Cortex of kidney (tissue), 1 donor: ENCODE measurements around the gene NISCH.

Experiments used
- DNase-seq: peaks from one replicate; lab custom pipeline; 2025; lab: John Stamatoyannopoulos, UW

Gene NISCH

GRCh38 chr3:52472239-52473000 lies 17.0 kb downstream of the NISCH start:
- DNase-seq: no peak

DNA sequence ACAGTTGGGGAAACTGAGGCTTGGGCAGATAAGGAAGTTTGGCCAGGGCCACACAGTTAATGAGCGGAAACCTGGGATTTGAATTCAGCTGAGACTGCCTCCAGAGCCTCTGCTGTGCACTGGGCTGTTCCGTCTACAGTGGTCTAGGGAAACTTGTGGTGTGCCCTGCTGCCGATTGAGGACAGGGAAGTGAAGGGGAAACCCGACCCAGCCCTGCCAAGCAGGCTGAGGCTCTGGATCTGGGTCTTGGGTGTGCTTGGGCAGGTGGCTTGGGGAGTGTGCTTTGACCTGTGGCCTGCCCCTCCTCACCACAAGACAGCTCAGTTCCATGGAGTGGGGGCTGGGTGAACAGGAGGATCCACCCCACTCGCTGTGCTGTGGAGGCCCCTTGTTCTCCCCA lies 17.6 kb downstream of the NISCH start:
- DNase-seq: no peak

DNA sequence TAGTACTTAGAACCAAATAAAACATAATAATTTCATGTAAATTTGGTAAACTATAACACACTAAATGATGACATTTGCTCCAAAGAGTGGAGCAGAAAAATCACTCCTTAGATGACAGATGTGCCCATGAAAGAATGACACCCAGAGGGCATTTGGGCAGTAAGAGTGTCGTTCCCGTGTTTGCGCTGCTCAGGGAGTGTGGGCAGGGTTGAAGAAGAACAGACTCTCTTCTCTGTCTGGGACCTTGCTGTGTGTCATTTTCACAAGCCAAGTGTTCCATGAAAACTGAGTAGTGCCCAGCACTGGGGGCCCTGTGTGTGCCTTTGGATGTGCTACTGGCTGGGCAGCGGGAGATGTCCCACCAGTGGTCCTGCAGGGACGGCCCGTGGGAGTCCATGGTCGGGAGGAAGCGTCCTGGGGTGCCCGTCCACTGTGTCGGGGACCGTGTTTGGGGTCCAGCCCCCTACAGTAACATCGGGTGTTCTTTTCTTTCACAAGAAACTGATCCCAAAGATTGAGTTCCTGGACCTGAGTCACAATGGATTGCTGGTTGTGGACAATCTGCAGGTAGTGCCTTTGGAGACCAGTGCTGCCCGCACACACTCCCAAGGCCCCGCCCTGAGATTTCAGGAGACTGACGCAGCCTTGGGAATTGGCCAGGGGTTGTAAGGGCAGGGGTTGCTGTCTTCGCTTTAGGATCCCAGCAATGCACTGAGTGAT lies 21.8 kb downstream of the NISCH start:
- no peak for DNase-seq

GRCh38 chr3:52477796-52478095 lies 22.3 kb downstream of the NISCH start:
- no peak for DNase-seq

GRCh38 chr3:52479037-52479876 lies 23.9 kb downstream of the NISCH start:
- DNase-seq: no peak

GRCh38 chr3:52479877-52480575 lies 24.6 kb downstream of the NISCH start:
- DNase-seq: no peak

DNA sequence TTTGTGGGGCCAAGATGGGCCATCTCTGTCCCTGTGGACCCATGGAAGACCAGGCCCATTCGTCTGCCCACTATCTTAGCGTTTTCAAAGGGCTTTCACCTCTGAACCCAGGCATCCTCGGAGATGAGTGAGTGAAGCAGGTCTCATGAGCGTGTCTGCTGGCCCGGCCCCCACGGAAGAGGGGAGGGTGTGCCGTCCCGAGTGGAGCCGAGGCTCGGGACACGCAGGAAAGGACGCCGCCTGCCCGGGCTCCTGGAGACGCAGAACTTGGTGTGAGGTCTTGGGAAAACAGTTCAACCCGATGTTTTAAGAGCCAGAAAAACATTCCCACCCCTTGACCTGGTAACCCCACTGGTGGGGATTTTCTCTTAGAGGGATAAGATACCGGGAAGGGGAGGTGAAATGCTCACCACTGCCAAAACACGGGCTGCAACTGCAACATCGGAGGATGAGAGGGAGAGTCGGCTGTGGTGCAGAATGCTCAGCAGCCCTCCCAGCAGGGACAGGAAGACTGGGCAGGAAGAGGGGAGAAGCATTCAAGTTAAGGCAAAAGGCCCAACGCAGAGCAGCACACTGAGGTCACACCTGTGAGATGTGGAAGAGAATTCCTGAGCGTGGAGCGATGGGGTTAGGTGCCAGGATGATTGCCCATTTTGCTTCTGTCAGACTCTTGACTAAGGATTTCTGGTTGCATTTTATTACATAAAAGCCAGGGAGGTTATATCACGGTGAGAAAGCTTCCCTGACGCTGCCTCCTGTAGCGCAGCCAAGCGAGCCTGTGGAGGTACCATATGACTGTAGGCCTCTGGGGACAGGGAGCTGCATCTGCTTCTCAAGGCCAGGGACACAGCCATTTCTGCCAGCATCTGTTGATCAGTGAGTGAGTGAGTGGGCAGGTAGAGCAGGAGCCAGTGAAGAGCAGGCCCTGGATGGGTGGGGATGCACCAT lies 25.6 kb downstream of the NISCH start:
- DNase-seq: no peak

DNA sequence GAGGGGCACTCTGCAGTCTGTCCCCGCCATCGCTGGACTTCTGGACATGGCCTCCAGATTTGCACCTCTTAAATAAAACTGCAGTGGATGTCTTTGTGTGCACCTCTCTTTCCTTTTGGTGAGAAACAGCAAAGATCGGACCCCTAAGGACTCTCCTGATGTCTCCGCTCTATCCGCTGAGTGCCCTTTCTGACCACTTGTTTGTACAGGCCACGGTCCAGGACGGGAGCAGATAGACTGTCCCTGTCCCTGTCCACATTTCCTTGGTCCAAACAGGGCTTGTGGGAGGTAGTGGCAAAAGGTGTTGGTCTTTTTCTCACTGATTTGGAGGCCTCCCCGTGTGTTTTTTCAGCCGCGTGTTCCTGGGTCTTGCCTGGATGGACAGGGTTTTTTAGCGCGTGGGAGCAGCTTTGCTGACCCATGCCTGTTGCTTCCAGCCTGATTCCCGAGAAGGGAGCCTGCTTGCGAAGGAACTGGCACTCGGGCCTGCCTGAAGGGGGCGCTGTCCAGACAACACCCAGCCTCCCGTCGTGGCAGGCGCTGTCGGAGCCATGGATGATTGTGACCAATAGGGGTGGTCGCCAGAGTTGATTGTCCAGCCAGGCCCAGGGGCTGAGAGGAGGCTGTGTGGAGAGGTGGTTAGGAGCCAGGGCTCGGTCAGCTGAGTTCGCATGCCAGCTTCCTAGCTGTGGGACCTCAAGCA lies 26.6 kb downstream of the NISCH start:
- no peak for DNase-seq

DNA sequence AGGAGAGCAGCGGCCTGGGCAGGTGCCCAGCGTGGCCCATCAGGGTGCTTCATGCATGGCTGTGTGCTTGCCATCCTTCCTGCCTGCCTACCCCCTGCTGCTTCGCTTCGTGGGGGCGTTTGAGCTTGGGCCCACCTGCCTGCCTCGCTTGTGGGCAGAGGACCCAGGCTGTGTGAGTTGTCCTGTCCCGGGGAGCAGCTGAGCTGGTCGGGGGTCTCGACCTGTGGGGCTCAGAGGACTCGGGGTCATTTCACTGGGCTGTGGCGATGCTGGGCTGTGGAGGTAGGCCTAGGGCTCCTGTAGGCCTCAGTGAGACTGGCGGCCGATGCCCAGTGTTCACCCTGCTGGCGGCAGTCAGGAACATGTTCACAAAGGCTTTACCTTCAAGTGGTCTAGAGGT lies 27.7 kb downstream of the NISCH start:
- DNase-seq: no peak

DNA sequence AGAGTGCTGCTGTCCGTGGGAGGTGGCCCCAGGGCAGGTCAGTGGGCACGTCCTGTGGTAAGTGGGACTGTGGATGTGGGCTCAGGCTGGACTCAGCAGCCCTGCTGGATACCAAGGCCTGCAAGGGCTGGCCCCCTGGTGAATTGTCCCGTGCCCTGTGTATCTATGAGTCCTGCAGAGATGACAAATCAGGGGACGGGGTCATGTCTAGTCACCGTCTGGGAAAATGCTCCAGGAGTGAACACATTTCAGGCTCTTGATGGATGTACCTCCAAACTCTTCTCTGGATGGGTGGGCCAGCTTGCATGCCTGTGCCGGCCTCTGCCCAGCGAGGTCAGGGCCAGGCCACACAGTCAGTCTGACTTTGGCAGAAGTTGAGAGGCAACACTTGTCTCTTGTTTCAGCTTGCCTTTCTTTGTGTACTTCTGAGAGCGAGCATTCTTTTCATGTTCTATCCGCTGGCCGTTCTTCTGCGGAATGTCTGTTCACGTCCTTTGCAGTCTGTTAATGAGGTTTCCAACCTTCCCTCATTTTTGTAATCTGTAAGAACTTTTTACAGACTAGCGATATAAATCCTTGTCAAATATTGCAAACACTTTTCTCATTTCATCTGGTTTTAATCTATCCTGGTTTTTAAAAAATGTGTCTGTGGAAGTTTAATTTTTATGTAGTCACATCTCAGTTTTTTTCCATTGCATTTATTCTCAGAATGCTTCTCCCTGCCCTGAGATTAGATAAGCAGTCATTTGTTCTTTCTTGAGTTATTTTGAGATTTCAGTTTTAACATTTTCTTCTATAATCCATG lies 28.4 kb downstream of the NISCH start:
- no peak for DNase-seq

DNA sequence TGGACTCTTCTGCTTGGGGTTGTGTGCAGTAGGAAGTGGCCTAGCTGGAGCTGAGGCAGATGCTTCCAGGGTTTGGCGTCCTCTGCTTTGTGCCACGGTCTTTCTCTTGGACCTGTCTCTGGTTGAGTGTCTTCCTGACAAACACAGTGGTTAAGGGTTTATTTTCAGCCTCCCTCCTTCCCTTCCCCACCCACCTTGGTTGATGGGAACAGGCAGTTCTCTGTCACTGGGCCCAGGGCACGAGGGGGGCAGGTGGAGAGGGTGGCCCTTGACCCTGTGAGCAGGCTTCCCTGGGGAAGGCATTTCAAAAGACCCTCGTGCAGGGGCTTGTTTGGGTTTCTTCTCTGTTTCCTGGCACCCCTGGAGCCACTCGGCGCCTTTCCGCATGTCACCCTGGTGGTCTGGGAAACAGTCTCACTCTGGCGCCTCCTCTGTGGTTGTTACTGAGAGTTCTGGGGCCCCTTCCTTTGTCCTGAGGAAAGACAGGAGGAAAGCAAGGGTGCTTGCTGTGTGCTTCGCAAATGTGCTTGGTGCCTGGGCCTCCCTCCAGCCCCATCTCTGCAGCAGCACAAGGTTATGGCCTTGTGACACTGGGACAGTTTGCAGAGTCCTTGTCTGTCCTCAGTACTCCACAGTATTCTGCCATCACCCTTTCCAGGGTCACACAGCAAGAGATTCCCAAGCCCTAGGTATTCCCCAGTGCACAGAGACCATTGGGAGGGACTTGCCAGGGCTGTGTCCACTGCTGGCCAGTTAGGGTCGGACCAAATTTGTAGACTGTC lies 29.5 kb downstream of the NISCH start:
- no peak for DNase-seq

DNA sequence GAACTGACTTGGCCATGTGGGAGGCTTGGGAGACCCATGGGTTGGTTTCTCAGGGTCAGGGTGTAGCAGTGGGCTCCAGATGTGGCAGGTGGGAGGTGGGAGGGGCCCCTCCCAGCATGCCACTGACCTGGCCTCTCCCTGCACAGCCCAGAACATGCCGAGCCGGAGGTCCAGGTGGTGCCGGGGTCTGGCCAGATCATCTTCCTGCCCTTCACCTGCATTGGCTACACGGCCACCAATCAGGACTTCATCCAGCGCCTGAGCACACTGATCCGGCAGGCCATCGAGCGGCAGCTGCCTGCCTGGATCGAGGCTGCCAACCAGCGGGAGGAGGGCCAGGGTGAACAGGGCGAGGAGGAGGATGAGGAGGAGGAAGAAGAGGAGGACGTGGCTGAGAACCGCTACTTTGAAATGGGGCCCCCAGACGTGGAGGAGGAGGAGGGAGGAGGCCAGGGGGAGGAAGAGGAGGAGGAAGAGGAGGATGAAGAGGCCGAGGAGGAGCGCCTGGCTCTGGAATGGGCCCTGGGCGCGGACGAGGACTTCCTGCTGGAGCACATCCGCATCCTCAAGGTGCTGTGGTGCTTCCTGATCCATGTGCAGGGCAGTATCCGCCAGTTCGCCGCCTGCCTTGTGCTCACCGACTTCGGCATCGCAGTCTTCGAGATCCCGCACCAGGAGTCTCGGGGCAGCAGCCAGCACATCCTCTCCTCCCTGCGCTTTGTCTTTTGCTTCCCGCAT lies 31.8 kb downstream of the NISCH start:
- DNase-seq: no peak

DNA sequence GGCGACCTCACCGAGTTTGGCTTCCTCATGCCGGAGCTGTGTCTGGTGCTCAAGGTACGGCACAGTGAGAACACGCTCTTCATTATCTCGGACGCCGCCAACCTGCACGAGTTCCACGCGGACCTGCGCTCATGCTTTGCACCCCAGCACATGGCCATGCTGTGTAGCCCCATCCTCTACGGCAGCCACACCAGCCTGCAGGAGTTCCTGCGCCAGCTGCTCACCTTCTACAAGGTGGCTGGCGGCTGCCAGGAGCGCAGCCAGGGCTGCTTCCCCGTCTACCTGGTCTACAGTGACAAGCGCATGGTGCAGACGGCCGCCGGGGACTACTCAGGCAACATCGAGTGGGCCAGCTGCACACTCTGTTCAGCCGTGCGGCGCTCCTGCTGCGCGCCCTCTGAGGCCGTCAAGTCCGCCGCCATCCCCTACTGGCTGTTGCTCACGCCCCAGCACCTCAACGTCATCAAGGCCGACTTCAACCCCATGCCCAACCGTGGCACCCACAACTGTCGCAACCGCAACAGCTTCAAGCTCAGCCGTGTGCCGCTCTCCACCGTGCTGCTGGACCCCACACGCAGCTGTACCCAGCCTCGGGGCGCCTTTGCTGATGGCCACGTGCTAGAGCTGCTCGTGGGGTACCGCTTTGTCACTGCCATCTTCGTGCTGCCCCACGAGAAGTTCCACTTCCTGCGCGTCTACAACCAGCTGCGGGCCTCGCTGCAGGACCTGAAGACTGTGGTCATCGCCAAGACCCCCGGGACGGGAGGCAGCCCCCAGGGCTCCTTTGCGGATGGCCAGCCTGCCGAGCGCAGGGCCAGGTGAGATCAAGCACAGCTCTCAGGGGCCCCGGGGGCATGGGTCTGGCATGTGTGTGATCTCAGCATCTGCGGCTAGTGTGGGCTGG lies 32.6 kb downstream of the NISCH start:
- no peak for DNase-seq

GRCh38 chr3:52488746-52489145 lies 33.3 kb downstream of the NISCH start:
- DNase-seq: no peak

DNA sequence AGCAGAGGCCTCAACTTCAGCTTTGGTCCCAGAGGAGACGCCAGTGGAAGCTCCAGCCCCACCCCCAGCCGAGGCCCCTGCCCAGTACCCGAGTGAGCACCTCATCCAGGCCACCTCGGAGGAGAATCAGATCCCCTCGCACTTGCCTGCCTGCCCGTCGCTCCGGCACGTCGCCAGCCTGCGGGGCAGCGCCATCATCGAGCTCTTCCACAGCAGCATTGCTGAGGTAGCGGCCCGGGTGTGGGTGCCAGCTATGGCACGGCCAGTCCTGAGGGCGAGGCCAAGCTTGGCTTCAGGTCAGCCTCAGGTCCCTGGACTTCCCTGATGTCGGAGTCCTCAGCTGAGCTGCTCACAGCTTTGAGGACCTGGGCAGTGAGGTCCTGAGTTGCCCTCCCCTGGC lies 34.0 kb downstream of the NISCH start:
- DNase-seq: no peak

DNA sequence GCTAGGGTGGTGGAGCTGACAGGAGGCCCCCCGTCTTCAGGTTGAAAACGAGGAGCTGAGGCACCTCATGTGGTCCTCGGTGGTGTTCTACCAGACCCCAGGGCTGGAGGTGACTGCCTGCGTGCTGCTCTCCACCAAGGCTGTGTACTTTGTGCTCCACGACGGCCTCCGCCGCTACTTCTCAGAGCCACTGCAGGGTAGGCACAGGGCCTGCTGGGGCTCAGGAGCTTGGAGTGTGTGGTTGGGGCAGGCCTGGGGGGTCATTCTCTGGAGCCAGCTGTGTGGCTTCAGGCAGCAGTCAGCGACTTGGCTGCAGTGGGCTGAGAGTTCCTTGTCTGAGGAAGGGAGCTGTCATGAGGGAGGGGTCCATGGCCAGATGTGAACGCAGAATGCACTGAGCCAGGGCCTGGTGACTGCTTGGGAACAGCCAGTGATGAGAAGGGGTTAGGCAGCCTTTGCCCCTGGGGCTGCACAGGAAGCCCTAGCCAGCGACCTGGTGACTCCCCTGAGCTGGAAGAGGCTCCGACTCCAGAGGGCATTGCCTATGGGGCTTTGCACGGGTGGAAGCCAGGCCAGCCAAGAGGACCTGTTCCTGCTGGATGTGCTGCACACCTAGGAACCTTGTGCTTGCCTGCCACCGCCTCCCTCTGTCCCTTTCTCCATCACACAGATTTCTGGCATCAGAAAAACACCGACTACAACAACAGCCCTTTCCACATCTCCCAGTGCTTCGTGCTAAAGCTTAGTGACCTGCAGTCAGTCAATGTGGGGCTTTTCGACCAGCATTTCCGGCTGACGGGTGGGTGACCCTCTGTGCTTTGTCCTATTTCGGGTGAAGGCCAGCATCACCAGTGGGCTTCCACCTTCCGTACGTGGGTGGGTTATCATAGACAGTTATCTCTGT lies 34.9 kb downstream of the NISCH start:
- DNase-seq: no peak
